T47D (cell line): ENCODE data around the gene PRUNE2.
"Not testable (repeated sequence)": the region's sequence is repeated elsewhere in the genome, so short reads cannot be mapped to it uniquely, and the experiment has no call there.

Source experiments
- DNase-seq, 2 experiments: peaks; one replicate each; pipeline versions ENCODE4 v3.0.0 to v3.0.0-alpha.2; 2011 to 2012; ENCODE audit warnings: low read depth in 1 of 2, low spot score in 1 of 2
- JUND ChIP-seq: IDR thresholded peaks from 2 replicates; pipeline ENCODE4 v1.6.1; 2012; ENCODE audit warnings: low read depth
- in situ Hi-C: cut with HindIII; loops from 2 replicates; pipeline ENCODE4 v1.10.0; 2016; ENCODE audit warnings: low sequenced_read_pairs, low pct_unique_long_range_greater_than_20kb

Gene PRUNE2, protein sequence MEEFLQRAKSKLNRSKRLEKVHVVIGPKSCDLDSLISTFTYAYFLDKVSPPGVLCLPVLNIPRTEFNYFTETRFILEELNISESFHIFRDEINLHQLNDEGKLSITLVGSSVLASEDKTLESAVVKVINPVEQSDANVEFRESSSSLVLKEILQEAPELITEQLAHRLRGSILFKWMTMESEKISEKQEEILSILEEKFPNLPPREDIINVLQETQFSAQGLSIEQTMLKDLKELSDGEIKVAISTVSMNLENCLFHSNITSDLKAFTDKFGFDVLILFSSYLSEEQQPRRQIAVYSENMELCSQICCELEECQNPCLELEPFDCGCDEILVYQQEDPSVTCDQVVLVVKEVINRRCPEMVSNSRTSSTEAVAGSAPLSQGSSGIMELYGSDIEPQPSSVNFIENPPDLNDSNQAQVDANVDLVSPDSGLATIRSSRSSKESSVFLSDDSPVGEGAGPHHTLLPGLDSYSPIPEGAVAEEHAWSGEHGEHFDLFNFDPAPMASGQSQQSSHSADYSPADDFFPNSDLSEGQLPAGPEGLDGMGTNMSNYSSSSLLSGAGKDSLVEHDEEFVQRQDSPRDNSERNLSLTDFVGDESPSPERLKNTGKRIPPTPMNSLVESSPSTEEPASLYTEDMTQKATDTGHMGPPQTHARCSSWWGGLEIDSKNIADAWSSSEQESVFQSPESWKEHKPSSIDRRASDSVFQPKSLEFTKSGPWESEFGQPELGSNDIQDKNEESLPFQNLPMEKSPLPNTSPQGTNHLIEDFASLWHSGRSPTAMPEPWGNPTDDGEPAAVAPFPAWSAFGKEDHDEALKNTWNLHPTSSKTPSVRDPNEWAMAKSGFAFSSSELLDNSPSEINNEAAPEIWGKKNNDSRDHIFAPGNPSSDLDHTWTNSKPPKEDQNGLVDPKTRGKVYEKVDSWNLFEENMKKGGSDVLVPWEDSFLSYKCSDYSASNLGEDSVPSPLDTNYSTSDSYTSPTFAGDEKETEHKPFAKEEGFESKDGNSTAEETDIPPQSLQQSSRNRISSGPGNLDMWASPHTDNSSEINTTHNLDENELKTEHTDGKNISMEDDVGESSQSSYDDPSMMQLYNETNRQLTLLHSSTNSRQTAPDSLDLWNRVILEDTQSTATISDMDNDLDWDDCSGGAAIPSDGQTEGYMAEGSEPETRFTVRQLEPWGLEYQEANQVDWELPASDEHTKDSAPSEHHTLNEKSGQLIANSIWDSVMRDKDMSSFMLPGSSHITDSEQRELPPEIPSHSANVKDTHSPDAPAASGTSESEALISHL (N-terminal part only)

DNA sequence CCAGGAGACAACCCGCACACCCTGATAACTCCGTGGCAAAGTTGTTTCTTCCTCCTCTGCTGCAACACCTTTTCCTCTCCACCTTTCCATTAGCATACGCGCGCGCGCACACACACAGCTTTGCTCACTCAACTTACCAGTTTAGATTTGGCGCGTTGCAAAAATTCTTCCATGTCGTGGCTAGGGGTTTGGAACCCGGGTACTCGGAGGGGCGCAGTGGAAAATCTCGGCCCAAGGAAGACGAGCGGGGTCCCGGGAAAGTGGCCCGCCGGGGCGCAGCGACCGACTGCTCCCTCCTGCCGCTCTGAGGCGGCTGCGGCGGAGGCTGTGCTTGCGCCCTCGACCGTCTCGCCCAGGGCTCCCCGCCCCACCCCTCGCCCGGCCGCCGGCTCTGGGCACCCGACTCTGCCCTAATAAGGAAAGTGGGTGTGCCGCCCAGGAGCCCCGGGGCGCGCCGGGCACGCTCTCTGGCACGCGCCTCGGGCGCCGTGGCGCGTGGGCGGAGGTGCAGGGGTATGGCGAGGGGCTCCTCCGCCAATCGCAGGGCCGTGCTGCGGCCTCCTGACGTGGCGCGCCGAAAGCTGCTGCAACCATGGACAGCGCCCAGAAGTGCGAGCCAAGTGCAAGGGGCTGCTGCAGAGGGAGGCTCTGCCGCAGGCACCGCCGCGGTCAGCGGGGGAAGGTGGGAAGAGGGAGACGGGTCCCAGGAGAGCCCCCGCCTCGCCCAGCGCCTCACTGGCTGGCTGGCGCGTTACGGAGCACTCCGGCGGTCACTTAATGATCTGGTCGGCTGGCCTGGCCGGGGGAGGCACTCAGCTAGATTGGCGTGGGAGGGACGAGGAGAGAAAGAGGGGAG, at the start of gene PRUNE2:
Gene PRUNE2 (minus strand): TSS at position 324 of the 856 bp plus-strand sequence. CDS start 151 bp downstream, at position 173.
- TF ChIP-seq JUND = no peak
- in situ Hi-C loops = no loop called here
- DNase-seq = peak; percentile 20 to 72

DNA sequence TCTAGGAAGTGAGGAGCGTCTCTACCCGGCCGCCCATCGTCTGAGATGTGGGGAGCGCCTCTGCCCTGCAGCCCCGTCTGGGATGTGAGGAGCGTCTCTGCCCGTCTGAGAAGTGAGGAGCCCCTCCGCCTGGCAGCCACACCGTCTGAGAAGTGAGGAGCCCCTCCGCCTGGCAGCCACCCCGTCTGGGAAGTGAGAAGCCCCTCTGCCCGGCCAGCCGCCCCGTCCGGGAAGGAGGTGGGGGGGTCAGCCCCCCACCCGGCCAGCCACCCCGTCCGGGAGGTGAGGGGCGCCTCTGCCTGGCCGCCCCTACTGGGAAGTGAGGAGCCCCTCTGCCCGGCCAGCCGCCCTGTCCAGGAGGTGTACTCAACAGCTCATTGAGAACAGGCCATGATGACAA, 49.5 kb upstream of the PRUNE2 start:
- in situ Hi-C loops, DNase-seq: not testable (repeated sequence)

DNA sequence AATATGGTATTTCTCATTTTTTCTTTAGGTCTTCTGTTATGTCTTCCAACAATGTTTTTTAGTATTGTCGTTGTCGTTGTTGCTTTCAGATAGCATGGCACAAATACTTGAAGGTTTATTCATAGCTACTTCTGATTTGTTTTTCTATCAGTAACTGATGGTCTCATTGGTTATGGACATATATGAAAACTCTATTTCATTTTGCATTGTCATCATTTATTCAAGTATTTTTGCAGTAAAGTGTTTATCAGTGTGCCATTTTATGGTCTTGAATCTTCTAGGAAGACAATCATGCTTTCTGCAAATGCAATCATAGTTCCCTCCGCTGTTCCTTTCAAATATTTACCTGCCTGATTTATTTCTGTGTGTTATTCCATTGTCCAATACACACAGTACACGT, 44.0 kb upstream of the PRUNE2 start:
- DNase-seq = no peak
- in situ Hi-C loops = no loop called here
- no peak for TF ChIP-seq JUND

DNA sequence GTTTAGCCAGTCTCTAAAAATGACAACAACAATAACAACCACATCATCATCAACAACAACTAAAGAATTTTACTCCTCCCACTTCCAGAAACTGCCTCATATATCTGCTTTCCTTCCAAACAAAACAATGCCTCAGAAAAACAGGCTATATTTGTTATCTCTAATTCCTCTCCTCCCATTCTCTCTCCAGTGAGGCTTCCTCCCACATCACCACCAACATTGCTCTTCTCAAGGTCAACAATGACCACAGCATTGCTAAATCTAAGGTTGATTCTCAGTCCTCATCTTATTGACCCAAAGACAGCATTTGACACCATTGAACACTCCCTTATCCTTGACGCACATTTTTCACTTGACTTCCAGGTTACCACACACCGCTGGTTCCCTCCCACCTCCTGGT, 38.1 kb upstream of the PRUNE2 start:
- no peak for TF ChIP-seq JUND
- DNase-seq = no peak
- in situ Hi-C loops = no loop called here

DNA sequence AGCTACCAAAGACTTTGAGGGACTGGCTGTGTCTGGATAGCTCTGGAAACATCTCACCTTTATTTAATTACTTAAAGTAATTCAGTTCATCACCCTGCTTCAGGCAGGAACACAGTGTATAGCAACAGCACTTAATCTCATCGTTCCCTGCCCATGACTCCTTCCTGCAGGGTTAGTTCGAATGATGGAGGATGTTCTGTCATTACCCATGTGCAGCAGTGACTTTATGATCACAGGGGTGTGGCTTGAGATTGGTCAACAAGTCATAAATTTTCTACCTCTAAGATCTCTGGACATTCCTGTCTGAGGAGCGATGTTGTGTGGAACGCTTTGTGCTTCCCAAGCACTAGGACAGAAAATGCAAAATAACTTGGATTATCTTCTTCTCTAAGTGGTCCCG, 37.1 kb upstream of the PRUNE2 start:
- no peak for DNase-seq
- no peak for TF ChIP-seq JUND
- in situ Hi-C loops = no loop called here

DNA sequence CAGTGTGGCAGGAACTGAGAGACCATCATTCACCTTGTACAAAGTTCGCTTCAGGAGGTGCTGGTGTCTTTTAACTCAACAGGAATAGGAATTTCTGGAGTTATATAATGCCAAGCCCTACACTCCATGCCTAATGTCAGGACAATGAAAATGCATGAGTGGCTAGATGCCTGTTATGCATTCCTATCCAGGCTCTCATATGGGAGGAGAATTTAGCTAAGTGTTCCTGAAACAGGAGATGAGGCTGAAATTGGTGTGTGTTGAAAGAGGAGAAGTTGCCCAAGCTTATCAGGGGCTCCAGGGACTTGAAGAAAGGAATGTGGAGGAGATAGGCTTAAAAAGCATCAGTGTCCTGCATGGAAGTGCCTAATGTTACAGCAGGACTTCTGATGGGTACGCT, 26.8 kb upstream of the PRUNE2 start:
- in situ Hi-C loops = no loop called here
- DNase-seq = no peak

DNA sequence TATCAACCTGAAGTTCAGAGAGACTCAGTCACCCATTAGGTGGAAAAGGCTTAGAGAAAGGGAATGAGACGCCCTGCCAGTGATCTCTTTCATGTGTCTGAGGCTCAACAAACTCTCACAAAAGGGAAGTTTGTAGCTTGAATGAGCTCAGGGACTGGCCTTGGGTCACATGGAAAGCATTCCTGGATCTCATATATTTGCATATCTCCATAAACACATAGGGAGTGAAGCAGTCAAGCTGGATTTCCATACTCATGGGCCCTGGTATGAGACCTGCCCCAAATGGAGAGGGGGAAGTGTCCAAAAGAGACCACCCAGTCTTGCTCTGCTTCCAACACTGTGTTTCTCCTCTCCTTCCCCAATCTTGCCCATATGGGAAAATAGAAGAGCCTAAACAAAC, 26.4 kb upstream of the PRUNE2 start:
- in situ Hi-C loops = no loop called here
- no peak for DNase-seq
- no peak for TF ChIP-seq JUND

More for the DNA sequence above, 26.8 kb upstream of the PRUNE2 start:
- TF ChIP-seq JUND = no peak

DNA sequence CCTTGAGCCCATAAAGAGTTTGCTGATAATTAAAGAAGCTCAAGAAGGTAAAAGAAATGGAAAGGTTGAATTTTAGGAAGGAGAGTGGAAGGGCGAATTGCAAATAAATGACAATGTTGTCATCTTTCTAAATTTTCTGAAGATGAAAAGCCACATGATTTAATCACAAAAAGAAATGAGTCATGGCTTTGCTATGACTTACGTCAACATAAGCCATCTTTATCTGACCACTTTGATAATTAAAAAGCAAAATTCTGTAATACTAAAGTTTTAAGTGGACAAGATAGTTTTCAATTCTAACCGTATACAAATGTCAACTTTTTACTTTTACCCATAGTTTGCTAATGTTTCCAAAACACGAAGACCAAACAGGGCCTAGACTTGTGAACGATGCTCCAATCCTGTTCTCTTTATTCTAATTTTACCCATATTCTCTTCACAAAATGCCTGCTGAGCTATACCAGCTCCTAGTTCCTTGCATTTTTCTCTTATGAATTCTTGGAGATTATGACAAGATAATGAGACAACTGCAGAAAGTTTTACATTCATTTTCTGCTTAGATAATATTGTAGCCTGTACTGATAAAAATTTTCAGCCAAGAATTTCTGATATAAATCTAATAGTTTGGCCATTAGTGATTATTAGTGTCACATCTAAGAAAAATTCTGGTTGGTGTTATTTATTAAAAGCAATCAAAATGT, 21.8 kb upstream of the PRUNE2 start:
- in situ Hi-C loops = no loop called here
- no peak for DNase-seq

DNA sequence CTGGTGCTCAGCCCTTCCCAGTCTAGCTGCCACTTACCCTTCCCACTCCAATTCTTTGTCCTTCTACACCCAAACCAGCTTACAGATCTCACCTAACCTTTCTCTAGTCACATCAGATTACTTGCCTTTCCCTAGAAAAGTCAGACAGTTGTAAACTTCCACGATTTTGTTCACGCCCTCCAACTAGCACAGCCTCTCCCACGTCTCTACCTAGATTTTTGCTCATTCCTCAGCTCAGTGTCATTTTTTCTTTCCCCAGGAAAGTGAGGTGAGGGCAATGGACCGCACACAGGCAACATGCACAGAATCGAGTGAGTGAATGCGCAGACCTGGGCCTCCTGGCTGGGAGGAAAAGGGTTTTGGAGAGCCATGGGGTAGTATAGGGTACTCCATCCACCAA, 20.9 kb upstream of the PRUNE2 start:
- no peak for DNase-seq
- in situ Hi-C loops = no loop called here
- no peak for TF ChIP-seq JUND

More for the DNA sequence above, 21.8 kb upstream of the PRUNE2 start:
- TF ChIP-seq JUND = no peak

DNA sequence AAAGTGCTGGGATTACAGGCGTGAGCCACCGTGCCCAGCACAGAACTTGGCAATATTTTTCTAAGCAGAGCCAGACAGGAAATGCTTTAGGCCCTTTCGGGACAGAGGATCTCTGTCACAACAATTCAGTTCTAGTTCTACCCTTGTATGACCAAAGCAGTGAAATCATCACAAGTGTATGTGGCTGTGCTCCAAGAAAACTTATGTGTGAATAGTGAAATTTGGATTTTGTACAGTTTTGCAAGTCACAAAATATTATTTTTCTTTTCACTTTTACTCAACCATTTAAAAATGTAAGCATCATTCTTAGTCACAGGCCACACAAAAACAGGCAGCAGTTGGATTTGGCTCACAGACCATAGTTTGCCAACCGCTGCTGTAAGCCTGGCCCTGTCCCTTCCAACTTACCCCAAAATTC, 20.4 kb upstream of the PRUNE2 start:
- DNase-seq = no peak
- in situ Hi-C loops = no loop called here
- no peak for TF ChIP-seq JUND

DNA sequence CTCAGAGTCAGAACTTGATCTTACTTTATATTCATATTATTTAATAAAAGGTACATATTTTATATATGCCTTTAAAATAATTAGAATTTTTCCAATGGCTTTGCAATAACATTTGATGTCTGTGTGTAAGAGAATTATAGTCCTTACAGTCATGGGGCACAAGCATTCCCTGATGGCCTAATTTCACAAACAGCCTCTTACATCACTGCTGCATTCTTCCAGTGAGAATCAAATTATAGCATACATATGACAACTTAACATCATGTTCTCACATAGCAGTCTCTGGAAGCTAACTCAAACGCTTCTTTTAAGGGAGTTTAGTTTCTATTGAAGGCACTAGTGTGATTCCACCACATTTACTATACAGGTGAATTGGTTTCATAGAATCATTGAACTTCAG, 15.3 kb upstream of the PRUNE2 start:
- TF ChIP-seq JUND = no peak
- no peak for DNase-seq
- in situ Hi-C loops = no loop called here

DNA sequence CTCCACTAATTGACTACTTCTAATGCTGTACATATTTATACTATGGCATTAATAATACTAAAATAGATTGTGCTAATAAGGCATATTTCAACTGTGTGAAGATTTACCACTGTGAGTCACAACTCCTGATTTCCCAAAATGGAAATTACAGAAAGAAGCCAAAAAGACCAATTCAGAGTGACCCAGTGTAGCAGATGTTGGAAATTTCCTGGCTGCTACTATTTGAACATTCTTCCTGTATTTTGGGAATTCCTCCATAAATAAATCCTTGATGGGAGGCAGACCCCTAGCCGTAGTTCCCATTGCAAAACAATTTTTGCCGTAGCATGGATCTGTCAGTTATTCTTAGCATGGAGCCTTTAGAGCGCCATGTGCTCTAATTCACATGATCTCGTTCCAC, 11.4 kb upstream of the PRUNE2 start:
- TF ChIP-seq JUND = no peak
- no peak for DNase-seq
- in situ Hi-C loops = no loop called here
